ENCODE data around the gene ZDHHC11B.

- no peak for TF ChIP-seq POLR2A (IDR thresholded peaks at IDR 0.05; ENCODE audit: extremely low read depth, insufficient read length)
- TF ChIP-seq, protein P1, sequence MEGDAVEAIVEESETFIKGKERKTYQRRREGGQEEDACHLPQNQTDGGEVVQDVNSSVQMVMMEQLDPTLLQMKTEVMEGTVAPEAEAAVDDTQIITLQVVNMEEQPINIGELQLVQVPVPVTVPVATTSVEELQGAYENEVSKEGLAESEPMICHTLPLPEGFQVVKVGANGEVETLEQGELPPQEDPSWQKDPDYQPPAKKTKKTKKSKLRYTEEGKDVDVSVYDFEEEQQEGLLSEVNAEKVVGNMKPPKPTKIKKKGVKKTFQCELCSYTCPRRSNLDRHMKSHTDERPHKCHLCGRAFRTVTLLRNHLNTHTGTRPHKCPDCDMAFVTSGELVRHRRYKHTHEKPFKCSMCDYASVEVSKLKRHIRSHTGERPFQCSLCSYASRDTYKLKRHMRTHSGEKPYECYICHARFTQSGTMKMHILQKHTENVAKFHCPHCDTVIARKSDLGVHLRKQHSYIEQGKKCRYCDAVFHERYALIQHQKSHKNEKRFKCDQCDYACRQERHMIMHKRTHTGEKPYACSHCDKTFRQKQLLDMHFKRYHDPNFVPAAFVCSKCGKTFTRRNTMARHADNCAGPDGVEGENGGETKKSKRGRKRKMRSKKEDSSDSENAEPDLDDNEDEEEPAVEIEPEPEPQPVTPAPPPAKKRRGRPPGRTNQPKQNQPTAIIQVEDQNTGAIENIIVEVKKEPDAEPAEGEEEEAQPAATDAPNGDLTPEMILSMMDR (IDR thresholded peaks at IDR 0.05; ENCODE audit: low read depth, low read length), result no peak
These were observed 100.7 kb downstream of the ZDHHC11B start for GRCh38 chr5:683551-684481.

Data from NB4 (cell line).